ENCODE data around the gene MEG3. TPM values are rescaled to one million over a fixed set of nuclear protein-coding genes. Genes with fewer than 3 reads are reported as not detected.

MEG3 gene
- total RNA-seq, 2 experiments from 2014 or later, result not detected

DNA sequence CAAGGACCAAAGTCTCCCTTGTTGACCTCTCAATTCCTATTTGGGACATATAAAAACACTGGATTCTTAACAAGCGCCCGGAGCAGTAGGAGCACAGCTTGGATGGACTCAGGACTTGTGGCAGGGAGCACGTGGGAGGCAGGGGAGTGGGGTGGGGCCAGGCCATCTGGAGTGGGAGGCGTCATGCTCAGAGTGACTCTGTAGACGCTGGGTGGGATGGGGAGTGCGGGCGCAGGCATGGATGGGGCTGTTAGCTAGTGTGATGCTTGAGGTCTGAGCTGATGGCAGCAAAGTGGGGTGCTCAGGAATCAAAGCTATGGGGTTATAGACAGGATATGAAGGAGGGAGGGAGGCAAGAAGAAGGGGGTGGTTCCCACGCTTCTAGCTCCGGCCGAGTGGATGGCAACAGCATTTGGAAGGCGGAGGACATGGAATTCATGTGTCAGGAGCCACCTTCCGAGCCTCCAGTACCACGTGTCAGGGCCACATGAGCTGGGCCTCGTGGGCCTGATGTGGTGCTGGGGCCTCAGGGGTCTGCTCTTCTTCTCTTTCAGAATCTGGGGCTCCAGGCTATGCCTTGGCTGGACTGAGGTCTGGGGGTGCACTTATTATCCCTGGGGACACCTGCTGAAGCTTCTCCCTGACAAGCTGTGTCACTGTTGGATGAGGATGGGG is 26.2 kb downstream of the MEG3 start:
- Mint-ChIP-seq H3K27ac (no peak overlapping the region), H3K36me3 (no peaks in the 10 kb centered on the region), H3K27me3 (no peaks in the 10 kb centered on the region), H3K9me3 (no peaks in the 10 kb centered on the region), H3K4me1 (ENCODE audit: low read depth) (no peaks in the 10 kb centered on the region), H3K4me3 (no peak overlapping the region)
- POLR2A ChIA-PET, result no interaction called here
- no peak for DNase-seq
- intact Hi-C loops (cut with micrococcal nuclease), result loop anchor here (2.0 kb wide), 1 partner anchor 777 kb away; no protein-coding TSS in a partner anchor
- CTCF ChIA-PET, result interaction anchor here (0.7 kb wide), 1 partner anchor 312 kb away, joined by 3 read pairs; no protein-coding TSS in a partner anchor

DNA sequence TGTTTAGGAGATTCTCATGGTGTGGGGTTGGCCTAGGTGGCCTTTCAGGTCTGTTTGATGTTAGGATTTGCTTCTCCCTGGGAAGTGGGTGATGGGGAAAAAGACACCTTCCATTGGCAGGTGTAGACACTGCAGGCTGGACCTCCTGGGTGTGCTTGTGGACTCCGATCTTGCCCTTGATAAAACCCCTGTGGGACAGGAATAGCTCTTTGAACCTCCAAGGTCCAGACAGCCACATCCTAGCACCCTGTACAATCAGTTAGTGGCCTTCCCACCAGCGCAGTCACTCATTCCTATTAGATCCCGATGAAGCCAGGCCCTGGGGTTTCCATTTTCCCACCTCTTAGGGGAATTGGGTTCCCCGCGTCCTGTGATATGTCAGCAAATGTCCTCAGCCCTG is 28.5 kb downstream of the MEG3 start:
- Mint-ChIP-seq H3K9me3 (no peaks in the 10 kb centered on the region), H3K27me3 (peaks cover 2% of the 10 kb centered on the region), H3K27ac (no peak overlapping the region), H3K36me3 (no peaks in the 10 kb centered on the region), H3K4me1 (ENCODE audit: low read depth) (no peaks in the 10 kb centered on the region), H3K4me3 (no peak overlapping the region)
- DNase-seq, result no peak
- POLR2A ChIA-PET, result no interaction called here
- intact Hi-C loops (cut with micrococcal nuclease), result no loop called here
- CTCF ChIA-PET, result no interaction called here

DNA sequence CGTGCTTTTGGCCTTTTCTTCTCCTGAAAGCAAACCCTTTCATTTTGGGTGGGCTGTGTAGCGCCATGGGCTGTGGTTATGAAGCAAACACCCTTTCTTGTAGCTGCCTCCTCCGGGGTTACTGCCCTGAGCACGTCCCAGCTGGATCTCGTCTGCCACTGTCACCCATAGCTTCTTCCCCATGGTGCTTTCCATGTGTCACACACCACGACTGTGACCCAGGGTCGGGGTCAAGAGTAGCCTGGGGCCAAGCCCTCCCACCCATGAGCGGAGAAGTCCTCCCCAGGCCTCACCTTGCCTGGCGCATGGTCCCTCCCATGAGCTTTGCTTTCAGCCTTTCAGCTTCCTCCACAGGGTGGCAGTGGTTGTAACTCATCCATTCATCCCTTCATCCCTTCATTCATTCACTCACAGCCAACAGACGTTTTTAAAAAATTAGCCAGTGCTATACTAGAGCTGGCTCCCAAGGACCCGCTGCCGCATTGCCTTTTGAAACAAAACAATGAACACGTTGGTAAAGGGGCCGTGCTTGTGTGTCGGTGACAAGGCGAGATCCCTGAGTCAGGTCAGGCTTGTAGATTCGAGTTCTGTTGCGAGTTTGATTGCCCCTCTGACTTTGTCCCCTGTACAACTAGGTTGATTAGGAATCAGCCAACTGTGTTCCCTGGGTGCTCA is 29.5 kb downstream of the MEG3 start:
- ChIA-PET CTCF (no interaction called here), POLR2A (no interaction called here)
- Mint-ChIP-seq H3K27ac (no peak overlapping the region), H3K36me3 (no peaks in the 10 kb centered on the region), H3K9me3 (no peaks in the 10 kb centered on the region), H3K4me1 (ENCODE audit: low read depth) (no peaks in the 10 kb centered on the region), H3K4me3 (no peak overlapping the region), H3K27me3 (peaks cover 2% of the 10 kb centered on the region)
- DNase-seq, result no peak
- intact Hi-C loops (cut with micrococcal nuclease), result no loop called here

GRCh38 chr14:100856056-100856950 is 30.4 kb downstream of the MEG3 start:
- intact Hi-C loops (cut with micrococcal nuclease), result no loop called here
- Mint-ChIP-seq H3K27ac (no peak overlapping the region), H3K36me3 (no peaks in the 10 kb centered on the region), H3K9me3 (no peaks in the 10 kb centered on the region), H3K4me1 (ENCODE audit: low read depth) (no peaks in the 10 kb centered on the region), H3K27me3 (peaks cover 2% of the 10 kb centered on the region), H3K4me3 (no peak overlapping the region)
- ChIA-PET POLR2A (no interaction called here), CTCF (no interaction called here)
- DNase-seq, result no peak

DNA sequence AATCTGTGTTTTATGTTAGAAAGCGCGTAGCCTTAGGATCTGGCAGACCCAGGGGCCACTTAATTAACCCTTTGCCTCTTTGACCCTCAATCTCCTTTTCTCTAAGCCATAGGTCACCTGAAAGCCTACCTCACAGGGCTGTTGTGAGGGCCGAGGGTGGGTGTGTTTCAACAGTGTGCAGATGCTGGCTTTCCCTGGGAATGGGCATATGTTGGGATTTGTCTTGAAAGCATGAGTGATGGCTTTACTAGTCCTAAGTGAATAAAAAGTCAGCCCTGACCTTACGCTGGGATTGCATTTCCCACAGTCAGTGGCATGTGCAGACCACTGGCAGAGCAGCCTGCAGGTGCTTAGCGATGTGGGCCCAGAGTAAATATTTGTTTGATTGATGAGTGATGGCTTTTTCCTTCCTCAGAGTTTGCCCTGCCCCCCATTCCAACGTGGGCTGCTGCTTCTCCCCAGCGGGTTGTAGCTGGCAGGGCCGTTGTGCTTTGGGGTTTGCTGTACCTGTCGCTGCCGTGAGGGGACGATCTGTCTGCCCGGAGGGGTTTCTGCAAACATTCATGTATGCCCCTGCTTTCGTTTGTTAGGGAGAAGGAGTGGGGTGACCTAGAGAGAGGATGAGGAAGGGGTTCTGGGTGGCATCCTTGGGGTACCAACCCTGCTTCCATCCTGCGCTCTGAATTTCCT is 31.5 kb downstream of the MEG3 start:
- Mint-ChIP-seq H3K4me3 (no peak overlapping the region), H3K9me3 (no peaks in the 10 kb centered on the region), H3K36me3 (no peaks in the 10 kb centered on the region), H3K27ac (no peak overlapping the region), H3K27me3 (peaks cover 2% of the 10 kb centered on the region), H3K4me1 (ENCODE audit: low read depth) (no peaks in the 10 kb centered on the region)
- DNase-seq, result no peak
- intact Hi-C loops (cut with micrococcal nuclease), result no loop called here
- ChIA-PET POLR2A (no interaction called here), CTCF (no interaction called here)

GRCh38 chr14:100857923-100858837 is 32.3 kb downstream of the MEG3 start:
- intact Hi-C loops (cut with micrococcal nuclease), result no loop called here
- no peak for DNase-seq
- CTCF ChIA-PET, result no interaction called here
- Mint-ChIP-seq H3K27me3 (peaks cover 2% of the 10 kb centered on the region), H3K27ac (no peak overlapping the region), H3K9me3 (no peaks in the 10 kb centered on the region), H3K36me3 (no peaks in the 10 kb centered on the region), H3K4me1 (ENCODE audit: low read depth) (no peaks in the 10 kb centered on the region), H3K4me3 (no peak overlapping the region)
- POLR2A ChIA-PET, result no interaction called here

DNA sequence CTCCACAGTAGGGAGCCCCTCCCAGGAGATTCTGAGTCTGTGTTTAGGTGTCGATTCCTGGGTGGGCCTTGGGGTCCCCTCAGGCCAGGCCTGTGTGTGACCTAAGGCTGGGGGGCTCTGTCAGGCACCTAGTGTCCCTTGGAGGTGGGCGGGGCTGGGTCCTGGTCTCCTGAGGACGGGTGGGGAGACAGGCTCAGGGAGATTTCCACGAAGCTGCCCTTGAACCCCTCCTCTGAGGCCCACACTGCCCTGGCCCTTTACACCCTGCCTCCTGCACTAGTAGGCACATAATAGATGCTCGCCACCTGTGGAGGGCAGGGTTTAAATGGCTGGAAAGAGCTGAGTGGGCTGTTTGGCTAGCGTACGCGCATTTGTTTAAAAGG is 32.9 kb downstream of the MEG3 start:
- Mint-ChIP-seq H3K27ac (no peak overlapping the region), H3K9me3 (no peaks in the 10 kb centered on the region), H3K36me3 (no peaks in the 10 kb centered on the region), H3K4me3 (no peak overlapping the region), H3K27me3 (peaks cover 2% of the 10 kb centered on the region), H3K4me1 (ENCODE audit: low read depth) (no peaks in the 10 kb centered on the region)
- DNase-seq, result no peak
- ChIA-PET POLR2A (no interaction called here), CTCF (no interaction called here)
- intact Hi-C loops (cut with micrococcal nuclease), result no loop called here

DNA sequence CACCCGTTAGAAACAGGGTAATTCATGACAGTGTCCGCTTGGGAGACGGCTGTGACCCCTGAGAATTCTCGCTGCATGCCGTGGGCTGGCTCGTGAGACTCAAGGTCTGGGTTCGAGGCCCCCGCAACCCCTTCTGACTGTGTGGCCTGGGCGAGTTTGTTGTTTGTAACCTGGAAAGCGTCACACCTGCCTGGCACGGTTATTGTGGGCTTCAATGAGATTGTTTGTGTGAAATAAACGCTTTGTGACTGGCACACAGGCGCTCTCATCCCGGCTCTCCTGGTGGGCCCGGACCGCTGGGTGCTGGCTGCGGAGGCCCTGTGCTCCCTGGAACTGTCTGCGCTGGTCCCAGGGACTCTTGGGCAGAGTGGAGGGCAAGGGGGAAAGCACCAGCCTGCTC is 33.9 kb downstream of the MEG3 start:
- Mint-ChIP-seq H3K36me3 (no peaks in the 10 kb centered on the region), H3K4me3 (no peak overlapping the region), H3K27ac (no peak overlapping the region), H3K9me3 (no peaks in the 10 kb centered on the region), H3K4me1 (ENCODE audit: low read depth) (no peaks in the 10 kb centered on the region), H3K27me3 (peaks cover 2% of the 10 kb centered on the region)
- no peak for DNase-seq
- CTCF ChIA-PET, result no interaction called here
- intact Hi-C loops (cut with micrococcal nuclease), result no loop called here
- POLR2A ChIA-PET, result no interaction called here

DNA sequence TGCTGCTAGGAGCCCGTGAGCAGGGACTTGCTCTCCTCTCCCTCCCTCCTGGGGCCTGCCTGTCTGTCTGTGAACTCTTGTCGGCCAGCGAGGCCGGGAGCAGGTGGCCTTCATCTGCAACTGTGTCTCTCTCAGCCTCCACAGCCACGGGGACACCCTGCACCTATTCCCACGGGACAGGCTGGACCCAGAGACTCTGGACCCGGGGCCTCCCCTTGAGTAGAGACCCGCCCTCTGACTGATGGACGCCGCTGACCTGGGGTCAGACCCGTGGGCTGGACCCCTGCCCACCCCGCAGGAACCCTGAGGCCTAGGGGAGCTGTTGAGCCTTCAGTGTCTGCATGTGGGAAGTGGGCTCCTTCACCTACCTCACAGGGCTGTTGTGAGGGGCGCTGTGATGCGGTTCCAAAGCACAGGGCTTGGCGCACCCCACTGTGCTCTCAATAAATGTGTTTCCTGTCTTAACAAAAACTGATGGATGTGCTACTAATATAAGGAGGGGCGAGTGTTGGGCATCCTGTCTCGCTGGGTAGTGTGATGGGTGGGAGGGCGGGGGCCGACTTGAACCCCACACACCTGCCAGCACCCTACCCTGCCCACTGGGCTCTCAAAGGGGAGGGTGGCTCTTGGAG is 34.8 kb downstream of the MEG3 start:
- intact Hi-C loops (cut with micrococcal nuclease), result no loop called here
- Mint-ChIP-seq H3K9me3 (no peaks in the 10 kb centered on the region), H3K4me1 (ENCODE audit: low read depth) (no peaks in the 10 kb centered on the region), H3K27ac (no peak overlapping the region), H3K36me3 (no peaks in the 10 kb centered on the region), H3K27me3 (peaks cover 2% of the 10 kb centered on the region), H3K4me3 (no peak overlapping the region)
- POLR2A ChIA-PET, result no interaction called here
- no peak for DNase-seq
- CTCF ChIA-PET, result no interaction called here

GRCh38 chr14:100861188-100861936 is 35.4 kb downstream of the MEG3 start:
- ChIA-PET POLR2A (no interaction called here), CTCF (no interaction called here)
- Mint-ChIP-seq H3K27ac (no peak overlapping the region), H3K4me1 (ENCODE audit: low read depth) (no peaks in the 10 kb centered on the region), H3K36me3 (no peaks in the 10 kb centered on the region), H3K27me3 (peaks cover 2% of the 10 kb centered on the region), H3K9me3 (no peaks in the 10 kb centered on the region), H3K4me3 (no peak overlapping the region)
- intact Hi-C loops (cut with micrococcal nuclease), result no loop called here
- no peak for DNase-seq

GRCh38 chr14:100861937-100862247 is 36.0 kb downstream of the MEG3 start:
- intact Hi-C loops (cut with micrococcal nuclease), result no loop called here
- ChIA-PET POLR2A (no interaction called here), CTCF (no interaction called here)
- H3K4me3 Mint-ChIP-seq, result no peak overlapping the region
- no peaks in the 10 kb centered on the region for H3K36me3 Mint-ChIP-seq
- H3K4me1 Mint-ChIP-seq (ENCODE audit: low read depth), result no peaks in the 10 kb centered on the region
- no peaks in the 10 kb centered on the region for H3K9me3 Mint-ChIP-seq
- no peak overlapping the region for H3K27ac Mint-ChIP-seq
- H3K27me3 Mint-ChIP-seq, result peaks cover 2% of the 10 kb centered on the region
- no peak for DNase-seq

All from activated CD4-positive, alpha-beta memory T cell treated with anti-CD3 and anti-CD28 coated beads for 36 hours (primary cell).